ENCODE results near the gene GASK1A. TPM values are rescaled to one million over a fixed set of nuclear protein-coding genes. Genes with fewer than 3 reads are reported as not detected.

GASK1A gene
- total RNA-seq, 6 experiments from 2014 or later: 5.5 to 17.5 (median 10.5) TPM

DNA sequence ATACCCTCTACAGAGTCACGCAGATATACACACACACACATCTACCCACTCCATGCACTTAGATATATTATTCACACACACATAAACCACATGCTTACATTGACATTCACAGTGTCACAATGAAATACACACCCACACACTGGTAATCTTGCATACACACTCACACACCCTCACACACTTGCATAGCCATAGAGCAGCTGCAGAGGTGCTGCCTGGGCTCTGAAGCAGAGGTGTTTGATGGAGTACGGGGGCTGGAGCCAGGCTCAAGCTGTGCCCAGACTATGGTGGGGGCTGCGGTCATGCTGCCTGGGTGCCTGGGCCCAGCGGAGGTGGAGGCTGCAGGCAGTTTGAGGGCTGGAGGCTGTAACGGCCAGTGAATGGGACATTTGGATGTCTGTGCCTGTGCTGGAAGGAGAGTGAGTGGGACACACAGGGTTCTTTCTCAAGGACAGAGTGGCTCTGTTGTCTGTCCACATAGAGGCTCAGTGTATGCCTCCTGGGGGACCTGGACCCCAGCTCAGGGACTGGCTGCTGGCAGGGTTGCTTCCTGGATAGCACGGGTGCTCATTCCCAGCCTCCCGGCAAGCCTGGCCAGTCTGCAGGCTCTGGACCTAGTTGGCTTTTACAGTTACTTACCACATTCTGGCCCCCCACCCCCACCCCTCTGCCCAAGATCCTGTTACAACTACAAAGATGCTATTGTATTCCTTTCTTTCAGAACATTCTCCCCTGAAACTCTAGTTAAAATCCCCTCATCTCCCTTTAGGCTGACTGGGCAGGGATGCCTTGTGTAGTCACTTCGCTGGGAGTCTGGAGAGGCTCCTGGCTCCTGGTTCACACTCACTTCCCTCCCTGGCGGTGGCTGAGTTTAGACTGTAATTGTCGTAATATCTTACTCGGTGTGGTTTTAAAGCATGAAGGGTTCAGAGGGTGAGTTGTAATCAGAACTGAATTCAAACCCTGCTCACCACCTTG, 12.5 kb downstream of the GASK1A start:
- H3K4me1 ChIP-seq: peaks cover 0 to 15% (median 7%) of the 10 kb centered on the region in 4 donors
- no peaks in the 10 kb centered on the region for H3K36me3 ChIP-seq
- no peak for ATAC-seq
- H3K27ac ChIP-seq: no peak overlapping the region
- no peaks in the 10 kb centered on the region for H3K27me3 ChIP-seq
- no peaks in the 10 kb centered on the region for H3K9me3 ChIP-seq
- no peak for DNase-seq
- intact Hi-C loops (cut with DNase I): no loop called here
- TF ChIP-seq, protein P1, sequence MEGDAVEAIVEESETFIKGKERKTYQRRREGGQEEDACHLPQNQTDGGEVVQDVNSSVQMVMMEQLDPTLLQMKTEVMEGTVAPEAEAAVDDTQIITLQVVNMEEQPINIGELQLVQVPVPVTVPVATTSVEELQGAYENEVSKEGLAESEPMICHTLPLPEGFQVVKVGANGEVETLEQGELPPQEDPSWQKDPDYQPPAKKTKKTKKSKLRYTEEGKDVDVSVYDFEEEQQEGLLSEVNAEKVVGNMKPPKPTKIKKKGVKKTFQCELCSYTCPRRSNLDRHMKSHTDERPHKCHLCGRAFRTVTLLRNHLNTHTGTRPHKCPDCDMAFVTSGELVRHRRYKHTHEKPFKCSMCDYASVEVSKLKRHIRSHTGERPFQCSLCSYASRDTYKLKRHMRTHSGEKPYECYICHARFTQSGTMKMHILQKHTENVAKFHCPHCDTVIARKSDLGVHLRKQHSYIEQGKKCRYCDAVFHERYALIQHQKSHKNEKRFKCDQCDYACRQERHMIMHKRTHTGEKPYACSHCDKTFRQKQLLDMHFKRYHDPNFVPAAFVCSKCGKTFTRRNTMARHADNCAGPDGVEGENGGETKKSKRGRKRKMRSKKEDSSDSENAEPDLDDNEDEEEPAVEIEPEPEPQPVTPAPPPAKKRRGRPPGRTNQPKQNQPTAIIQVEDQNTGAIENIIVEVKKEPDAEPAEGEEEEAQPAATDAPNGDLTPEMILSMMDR (IDR thresholded peaks at IDR 0.05): no peak
- no peak for TF ChIP-seq POLR2A (IDR thresholded peaks at IDR 0.05)
- H3K4me3 ChIP-seq: no peak overlapping the region
- WGBS (ENCODE audit: insufficient coverage, low coverage, low lambda C conversion rate, missing lambda C conversion rate): 74% methylated on average over 6 of the region's 11 CpGs

GRCh38 chr3:42994595-42994994, 15.5 kb downstream of the GASK1A start:
- 100% methylated on average over 2 of the region's 3 CpGs for WGBS (ENCODE audit: insufficient coverage, low coverage, low lambda C conversion rate, missing lambda C conversion rate)
- ATAC-seq (no peak), DNase-seq (no peak)
- Histone ChIP-seq H3K27me3 (no peaks in the 10 kb centered on the region), H3K9me3 (no peaks in the 10 kb centered on the region), H3K4me1 (peaks cover 0 to 26% (median 9%) of the 10 kb centered on the region in 4 donors), H3K36me3 (no peaks in the 10 kb centered on the region), H3K4me3 (no peak overlapping the region), H3K27ac (no peak overlapping the region)
- intact Hi-C loops (cut with DNase I): no loop called here
- TF ChIP-seq, protein P1 (IDR thresholded peaks at IDR 0.05): no peak
- TF ChIP-seq POLR2A (IDR thresholded peaks at IDR 0.05): no peak

DNA sequence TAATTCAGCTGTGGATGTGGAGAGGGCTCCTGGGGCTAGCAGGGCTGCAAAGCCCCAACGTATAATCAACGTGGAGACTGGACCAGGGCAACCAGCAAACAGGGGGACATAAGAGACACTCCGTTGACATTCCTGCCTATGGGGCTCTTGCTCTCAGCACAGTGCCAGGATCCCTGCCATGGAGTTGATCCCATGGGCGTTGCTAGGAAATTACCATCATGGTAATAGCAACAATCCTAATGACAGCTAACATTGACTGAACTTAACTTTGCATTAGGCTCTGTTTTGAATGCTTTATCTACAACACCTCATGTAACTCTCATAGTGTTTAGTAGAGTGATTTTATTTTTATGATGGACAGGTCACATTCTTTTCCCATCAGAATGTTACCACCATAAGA, 16.9 kb downstream of the GASK1A start:
- WGBS (ENCODE audit: insufficient coverage, low coverage, low lambda C conversion rate, missing lambda C conversion rate): 100% methylated on average over 1 of the region's 4 CpGs
- DNase-seq (no peak), ATAC-seq (no peak)
- H3K4me3 ChIP-seq: no peak overlapping the region
- peaks cover 0 to 40% (median 16%) of the 10 kb centered on the region in 4 donors for H3K4me1 ChIP-seq
- no peaks in the 10 kb centered on the region for H3K36me3 ChIP-seq
- TF ChIP-seq, protein P1 (IDR thresholded peaks at IDR 0.05): no peak
- no peak for TF ChIP-seq POLR2A (IDR thresholded peaks at IDR 0.05)
- no peaks in the 10 kb centered on the region for H3K27me3 ChIP-seq
- H3K27ac ChIP-seq: no peak overlapping the region
- H3K9me3 ChIP-seq: no peaks in the 10 kb centered on the region
- intact Hi-C loops (cut with DNase I): no loop called here

GRCh38 chr3:42996633-42997075, 17.5 kb downstream of the GASK1A start:
- TF ChIP-seq, protein P1 (IDR thresholded peaks at IDR 0.05): no peak
- no peak for TF ChIP-seq POLR2A (IDR thresholded peaks at IDR 0.05)
- Histone ChIP-seq H3K27me3 (no peaks in the 10 kb centered on the region), H3K36me3 (no peaks in the 10 kb centered on the region), H3K9me3 (no peaks in the 10 kb centered on the region), H3K4me1 (peaks cover 0 to 47% (median 19%) of the 10 kb centered on the region in 4 donors), H3K27ac (peak overlapping the region in 2 of 3 donors; percentile 34 to 38), H3K4me3 (no peak overlapping the region)
- intact Hi-C loops (cut with DNase I): no loop called here
- peak; percentile 8 to 60 (median 46) for ATAC-seq
- WGBS (ENCODE audit: insufficient coverage, low coverage, low lambda C conversion rate, missing lambda C conversion rate): no CpG with 5 or more reads among the region's 2 CpGs
- DNase-seq: peak in 1 of 3 donors; percentile 74
